CD4-positive, alpha-beta T cell (primary cell): ENCODE results near the gene CACNA1E. TPM values are rescaled to one million over a fixed set of nuclear protein-coding genes. Genes with fewer than 3 reads are reported as not detected.

ENCODE experiments used
- ATAC-seq: fragments of 200-7000 bp; cut with Tn5 transposase; one replicate; pipeline ENCODE4 v1.10.0; 2022; ENCODE audit warnings: mild to moderate bottlenecking; ENCODE audit not compliant: poor library complexity
- CTCF ChIA-PET: fragments of 350-600 bp; sonication (Branson Sonifier 250); formaldehyde crosslinking; loops from one replicate; lab custom pipeline; 2021; ENCODE audit warnings: antibody characterized with exemption, inconsistent platforms; lab: Charles Lee
- POLR2A ChIA-PET: fragments of 350-600 bp; sonication (Branson Sonifier 250); formaldehyde crosslinking; loops from one replicate; lab custom pipeline; 2021; ENCODE audit warnings: antibody characterized with exemption, inconsistent platforms; lab: Charles Lee
- DNase-seq, 14 experiments: peaks; one replicate each; pipeline ENCODE4 v3.0.0-alpha.2; 2013 to 2020; ENCODE audit warnings: mixed read lengths in 2 of 14
- H3K27ac ChIP-seq, 2 donors: one replicate each; pipeline versions ENCODE4 v1.5.1 to v1.7.0; 2013; ENCODE audit warnings: low read length in 2 of 2, low read depth in 1 of 2, mild to moderate bottlenecking in 1 of 2
- H3K27me3 ChIP-seq, 2 experiments: 1 replicate in 1 of 2; 2 replicates in 1 of 2; pipeline versions ENCODE4 v1.6.1 to v1.7.0; 2013; ENCODE audit warnings: low read length in 2 of 2, control low read depth in 1 of 2, mild to moderate bottlenecking in 1 of 2, moderate library complexity in 1 of 2; ENCODE audit not compliant: insufficient read depth in 2 of 2, control insufficient read depth in 1 of 2
- H3K36me3 ChIP-seq: one replicate; pipeline ENCODE4 v1.6.1; 2013; ENCODE audit warnings: low read length, control low read depth; ENCODE audit not compliant: insufficient read depth
- H3K4me1 ChIP-seq: one replicate; pipeline ENCODE4 v1.6.1; 2013; ENCODE audit warnings: low read length, control low read depth; ENCODE audit not compliant: insufficient read depth
- H3K4me3 ChIP-seq: one replicate; pipeline ENCODE4 v1.5.1; 2013; ENCODE audit warnings: mild to moderate bottlenecking, low read length, moderate library complexity
- H3K9me3 ChIP-seq, 2 experiments: 1 replicate in 1 of 2; 2 replicates in 1 of 2; pipeline versions ENCODE4 v1.6.1 to v1.7.0; 2013; ENCODE audit warnings: low read length in 2 of 2, mild to moderate bottlenecking in 2 of 2, control low read depth in 1 of 2, moderate library complexity in 1 of 2; ENCODE audit not compliant: control insufficient read depth in 1 of 2, insufficient read depth in 1 of 2
- H3K27ac Mint-ChIP-seq: one replicate; pipeline ENCODE4 v1.8.0; 2020; ENCODE audit warnings: mixed read lengths
- H3K27me3 Mint-ChIP-seq: one replicate; pipeline ENCODE4 v1.8.0; 2021; ENCODE audit warnings: mixed read lengths
- H3K36me3 Mint-ChIP-seq: one replicate; pipeline ENCODE4 v1.8.0; 2021; ENCODE audit warnings: low read depth, mixed read lengths
- H3K4me1 Mint-ChIP-seq: one replicate; pipeline ENCODE4 v1.8.0; 2021; ENCODE audit warnings: low read depth, mixed read lengths
- H3K4me3 Mint-ChIP-seq: one replicate; pipeline ENCODE4 v1.8.0; 2020; ENCODE audit warnings: mild to moderate bottlenecking, mixed read lengths
- H3K9me3 Mint-ChIP-seq: one replicate; pipeline ENCODE4 v1.8.0; 2020; ENCODE audit warnings: mixed read lengths
- CTCF ChIP-seq: fragments of 200-600 bp; IDR thresholded peaks from one replicate; pipeline ENCODE4 v1.8.0; 2022; ENCODE audit warnings: antibody characterized with exemption, mild to moderate bottlenecking
- intact Hi-C, 2 experiments: fragments of 100-400 bp; cut with DNase I in 1 of 2; cut with micrococcal nuclease in 1 of 2; formaldehyde crosslinking; loops; one replicate each; pipeline versions ENCODE4 v1.15.1 to v1.9.0; 2023 to 2025; cut with DNase I, micrococcal nuclease
- total RNA-seq, 174 experiments: library from RNA in 2 of 174; stranded (reverse) in 2 of 174; gene quantifications; one replicate each; pipeline ENCODE4 v1.2.3 and lab custom pipeline; 2021 to 2026

Gene CACNA1E
- total RNA-seq, 2 experiments from 2014 or later: not detected

GRCh38 chr1:181807251-181807650 lies 323.9 kb downstream of the CACNA1E start:
- H3K27ac ChIP-seq: no peak overlapping the region
- no peaks in the 10 kb centered on the region for H3K9me3 ChIP-seq
- ChIA-PET CTCF (no interaction called here), POLR2A (no interaction called here)
- Mint-ChIP-seq H3K36me3 (no peaks in the 10 kb centered on the region), H3K27me3 (peaks cover 15% of the 10 kb centered on the region), H3K27ac (no peak overlapping the region), H3K4me1 (no peaks in the 10 kb centered on the region), H3K4me3 (no peak overlapping the region), H3K9me3 (no peaks in the 10 kb centered on the region)
- H3K4me3 ChIP-seq: no peak overlapping the region
- peaks cover 2 to 4% of the 10 kb centered on the region in 2 experiments for H3K27me3 ChIP-seq
- H3K4me1 ChIP-seq: no peaks in the 10 kb centered on the region
- intact Hi-C loops: no loop called here
- no peaks in the 10 kb centered on the region for H3K36me3 ChIP-seq
- no peak for TF ChIP-seq CTCF
- DNase-seq: no peak
- no peak for ATAC-seq

GRCh38 chr1:181809991-181810545 lies 326.8 kb downstream of the CACNA1E start:
- H3K4me1 Mint-ChIP-seq: no peaks in the 10 kb centered on the region
- H3K4me3 ChIP-seq: no peak overlapping the region
- H3K27ac Mint-ChIP-seq: no peak overlapping the region
- no peak overlapping the region for H3K27ac ChIP-seq
- CTCF ChIA-PET: interaction anchor here (0.8 to 1.1 kb wide), 2 partner anchors 13 to 15 kb away, joined by 3 read pairs; no protein-coding TSS in a partner anchor
- no peak for DNase-seq
- intact Hi-C loops: no loop called here
- no peaks in the 10 kb centered on the region for H3K9me3 ChIP-seq
- no peak overlapping the region for H3K4me3 Mint-ChIP-seq
- peaks cover 2 to 4% of the 10 kb centered on the region in 2 experiments for H3K27me3 ChIP-seq
- POLR2A ChIA-PET: no interaction called here
- no peaks in the 10 kb centered on the region for H3K36me3 ChIP-seq
- no peak for ATAC-seq
- no peaks in the 10 kb centered on the region for H3K4me1 ChIP-seq
- TF ChIP-seq CTCF: no peak
- H3K36me3 Mint-ChIP-seq: no peaks in the 10 kb centered on the region
- peaks cover 8% of the 10 kb centered on the region for H3K27me3 Mint-ChIP-seq
- no peaks in the 10 kb centered on the region for H3K9me3 Mint-ChIP-seq

- H3K4me3 ChIP-seq: no peak overlapping the region
- ATAC-seq (no peak), DNase-seq (no peak)
- Mint-ChIP-seq H3K27ac (no peak overlapping the region), H3K36me3 (no peaks in the 10 kb centered on the region), H3K9me3 (no peaks in the 10 kb centered on the region), H3K27me3 (no peaks in the 10 kb centered on the region), H3K4me1 (no peaks in the 10 kb centered on the region), H3K4me3 (no peak overlapping the region)
- H3K9me3 ChIP-seq: no peaks in the 10 kb centered on the region
- no peak overlapping the region for H3K27ac ChIP-seq
- no peaks in the 10 kb centered on the region for H3K36me3 ChIP-seq
- intact Hi-C loops: no loop called here
- POLR2A ChIA-PET: no interaction called here
- H3K27me3 ChIP-seq: peaks cover 0 to 2% of the 10 kb centered on the region in 2 experiments
- no peaks in the 10 kb centered on the region for H3K4me1 ChIP-seq
- CTCF ChIA-PET: no interaction called here
- no peak for TF ChIP-seq CTCF
Measured at GRCh38 chr1:181812208-181812607, 328.9 kb downstream of the CACNA1E start.
